ENCODE data around the gene ALDH1A2. TPM values are rescaled to one million over a fixed set of nuclear protein-coding genes. Genes with fewer than 3 reads are reported as not detected.
A peak's percentile ranks its signal among the peaks of the same experiment; 100 is the strongest.
"Not testable (repeated sequence)": the region's sequence is repeated elsewhere in the genome, so short reads cannot be mapped to it uniquely, and the experiment has no call there.

Gene ALDH1A2
- polyA plus RNA-seq (2011; rRNA removed) = 0.68 and 0.77 TPM in 2 replicates
- 1.1 and 1.6 TPM in 2 replicates for polyA minus RNA-seq (2011; rRNA and poly(A)+ RNA removed)

- H3K27me3 ChIP-seq (ENCODE audit: control insufficient read depth, insufficient read depth, low read length) = peaks cover 35% of the 10 kb centered on the region
- no peak within 1 kb of the TSS for H3K27ac ChIP-seq (ENCODE audit: low read depth, low read length)
- peaks cover 8% of the 10 kb centered on the region; the same call in 1 of the 2 replicates for H3K9me3 ChIP-seq (ENCODE audit: control insufficient read depth, insufficient read depth, low read length)
- DNase-seq (ENCODE audit: low read depth, low spot score) = no peak
- ChIA-PET POLR2A (no interaction called here), CTCF (interaction anchor here (0.6 to 2.5 kb wide), 13 partner anchors 8 to 323 kb away, joined by 3 to 23 read pairs (median 7); no protein-coding TSS in a partner anchor)
- peak within 1 kb of the TSS; percentile 42 for H3K4me3 ChIP-seq (ENCODE audit: low read depth, low read length)
- TF ChIP-seq CTCF (IDR thresholded peaks at IDR 0.05; ENCODE audit: low read depth, low read length) = no peak
Measured at GRCh38 chr15:58065445-58066041, at the start of gene ALDH1A2. Gene ALDH1A2, minus strand, starts transcription at chr15:58065711. Its CDS starts 61 bp downstream, at chr15:58065650.

GRCh38 chr15:58114812-58115211, 49.3 kb upstream of the ALDH1A2 start:
- Histone ChIP-seq H3K9me3 (ENCODE audit: control insufficient read depth, insufficient read depth, low read length) (no peaks in the 10 kb centered on the region), H3K4me3 (ENCODE audit: low read depth, low read length) (no peak overlapping the region), H3K27ac (ENCODE audit: low read depth, low read length) (no peak overlapping the region), H3K27me3 (ENCODE audit: control insufficient read depth, insufficient read depth, low read length) (peaks cover 3% of the 10 kb centered on the region)
- POLR2A ChIA-PET = no interaction called here
- no peak for TF ChIP-seq CTCF (IDR thresholded peaks at IDR 0.05; ENCODE audit: low read depth, low read length)
- CTCF ChIA-PET = no interaction called here
- no peak for DNase-seq (ENCODE audit: low read depth, low spot score)

GRCh38 chr15:58114388-58114787, 48.9 kb upstream of the ALDH1A2 start:
- H3K27ac ChIP-seq (ENCODE audit: low read depth, low read length) = no peak overlapping the region
- peaks cover 3% of the 10 kb centered on the region for H3K27me3 ChIP-seq (ENCODE audit: control insufficient read depth, insufficient read depth, low read length)
- ChIA-PET CTCF (no interaction called here), POLR2A (no interaction called here)
- H3K4me3 ChIP-seq (ENCODE audit: low read depth, low read length) = no peak overlapping the region
- no peak for DNase-seq (ENCODE audit: low read depth, low spot score)
- no peaks in the 10 kb centered on the region for H3K9me3 ChIP-seq (ENCODE audit: control insufficient read depth, insufficient read depth, low read length)
- TF ChIP-seq CTCF (IDR thresholded peaks at IDR 0.05; ENCODE audit: low read depth, low read length) = no peak

- H3K4me3 ChIP-seq (ENCODE audit: low read depth, low read length); DNase-seq (ENCODE audit: low read depth, low spot score); CTCF ChIA-PET; H3K27ac ChIP-seq (ENCODE audit: low read depth, low read length); H3K9me3 ChIP-seq (ENCODE audit: control insufficient read depth, insufficient read depth, low read length); POLR2A ChIA-PET; H3K27me3 ChIP-seq (ENCODE audit: control insufficient read depth, insufficient read depth, low read length): not testable (repeated sequence)
Measured at GRCh38 chr15:58113358-58113757, 47.8 kb upstream of the ALDH1A2 start.

- no peak overlapping the region for H3K4me3 ChIP-seq (ENCODE audit: low read depth, low read length)
- ChIA-PET POLR2A (no interaction called here), CTCF (no interaction called here)
- no peaks in the 10 kb centered on the region for H3K27me3 ChIP-seq (ENCODE audit: control insufficient read depth, insufficient read depth, low read length)
- no peak overlapping the region for H3K27ac ChIP-seq (ENCODE audit: low read depth, low read length)
- no peaks in the 10 kb centered on the region for H3K9me3 ChIP-seq (ENCODE audit: control insufficient read depth, insufficient read depth, low read length)
- no peak for DNase-seq (ENCODE audit: low read depth, low spot score)
- TF ChIP-seq CTCF (IDR thresholded peaks at IDR 0.05; ENCODE audit: low read depth, low read length) = no peak
Measured at GRCh38 chr15:58111718-58112104, 46.2 kb upstream of the ALDH1A2 start.
